ENCODE data around the gene LHPP.
"Not testable (repeated sequence)": the region's sequence is repeated elsewhere in the genome, so short reads cannot be mapped to it uniquely, and the experiment has no call there.

LHPP gene

GRCh38 chr10:124543146-124543545 is 81.5 kb downstream of the LHPP start:
- Mint-ChIP-seq H3K27ac (no peak overlapping the region), H3K9me3 (no peaks in the 10 kb centered on the region), H3K4me1 (ENCODE audit: low read depth) (peaks cover 39% of the 10 kb centered on the region)

GRCh38 chr10:124543971-124544370 is 82.3 kb downstream of the LHPP start:
- H3K27ac Mint-ChIP-seq: no peak overlapping the region
- intact Hi-C loops (cut with micrococcal nuclease): no loop called here
- no peaks in the 10 kb centered on the region for H3K9me3 Mint-ChIP-seq
- no peak overlapping the region for H3K4me3 Mint-ChIP-seq
- peaks cover 39% of the 10 kb centered on the region for H3K4me1 Mint-ChIP-seq (ENCODE audit: low read depth)
- no peaks in the 10 kb centered on the region for H3K36me3 Mint-ChIP-seq (ENCODE audit: low read depth)
- peaks cover 5% of the 10 kb centered on the region for H3K27me3 Mint-ChIP-seq

More at GRCh38 chr10:124543146-124543545, 81.5 kb downstream of the LHPP start:
- H3K27me3 Mint-ChIP-seq: peaks cover 5% of the 10 kb centered on the region
- intact Hi-C loops (cut with micrococcal nuclease): no loop called here
- H3K36me3 Mint-ChIP-seq (ENCODE audit: low read depth): no peaks in the 10 kb centered on the region
- no peak overlapping the region for H3K4me3 Mint-ChIP-seq

- intact Hi-C loops (cut with micrococcal nuclease): no loop called here
- peaks cover 5% of the 10 kb centered on the region for H3K27me3 Mint-ChIP-seq
- peaks cover 39% of the 10 kb centered on the region for H3K4me1 Mint-ChIP-seq (ENCODE audit: low read depth)
- H3K9me3 Mint-ChIP-seq: no peaks in the 10 kb centered on the region
- no peak overlapping the region for H3K4me3 Mint-ChIP-seq
- H3K36me3 Mint-ChIP-seq (ENCODE audit: low read depth): no peaks in the 10 kb centered on the region
- peak overlapping the region; percentile 41 for H3K27ac Mint-ChIP-seq
Measured at GRCh38 chr10:124544711-124545110, 83.1 kb downstream of the LHPP start.

GRCh38 chr10:124545351-124546054 is 83.9 kb downstream of the LHPP start:
- Mint-ChIP-seq H3K27me3 (peaks cover 2% of the 10 kb centered on the region), H3K9me3 (no peaks in the 10 kb centered on the region), H3K4me3 (no peak overlapping the region), H3K4me1 (ENCODE audit: low read depth) (peaks cover 39% of the 10 kb centered on the region), H3K36me3 (ENCODE audit: low read depth) (no peaks in the 10 kb centered on the region), H3K27ac (no peak overlapping the region)
- intact Hi-C loops (cut with micrococcal nuclease): no loop called here

- Mint-ChIP-seq H3K4me1 (ENCODE audit: low read depth) (peaks cover 40% of the 10 kb centered on the region), H3K4me3 (no peak overlapping the region)
Measured at GRCh38 chr10:124546055-124546369, 84.4 kb downstream of the LHPP start.

GRCh38 chr10:124546957-124547646 is 85.5 kb downstream of the LHPP start:
- no peaks in the 10 kb centered on the region for H3K9me3 Mint-ChIP-seq

More at GRCh38 chr10:124546055-124546369, 84.4 kb downstream of the LHPP start:
- Mint-ChIP-seq H3K27me3 (peaks cover 2% of the 10 kb centered on the region), H3K36me3 (ENCODE audit: low read depth) (no peaks in the 10 kb centered on the region), H3K27ac (no peak overlapping the region), H3K9me3 (no peaks in the 10 kb centered on the region)
- intact Hi-C loops (cut with micrococcal nuclease): no loop called here

GRCh38 chr10:124547647-124548168 is 86.1 kb downstream of the LHPP start:
- H3K36me3 Mint-ChIP-seq (ENCODE audit: low read depth): no peaks in the 10 kb centered on the region
- no peaks in the 10 kb centered on the region for H3K9me3 Mint-ChIP-seq
- intact Hi-C loops (cut with micrococcal nuclease): no loop called here
- H3K4me1 Mint-ChIP-seq (ENCODE audit: low read depth): peaks cover 40% of the 10 kb centered on the region
- H3K27ac Mint-ChIP-seq: peak overlapping the region; percentile 9
- H3K27me3 Mint-ChIP-seq: peaks cover 2% of the 10 kb centered on the region
- H3K4me3 Mint-ChIP-seq: no peak overlapping the region

More at GRCh38 chr10:124546957-124547646, 85.5 kb downstream of the LHPP start:
- Mint-ChIP-seq H3K27ac (peak overlapping the region; percentile 23), H3K36me3 (ENCODE audit: low read depth) (no peaks in the 10 kb centered on the region), H3K4me1 (ENCODE audit: low read depth) (peaks cover 40% of the 10 kb centered on the region), H3K27me3 (peaks cover 2% of the 10 kb centered on the region), H3K4me3 (no peak overlapping the region)
- intact Hi-C loops (cut with micrococcal nuclease): no loop called here

GRCh38 chr10:124549171-124549570 is 87.5 kb downstream of the LHPP start:
- H3K27ac Mint-ChIP-seq; H3K9me3 Mint-ChIP-seq; H3K36me3 Mint-ChIP-seq (ENCODE audit: low read depth); H3K4me3 Mint-ChIP-seq; H3K27me3 Mint-ChIP-seq; intact Hi-C loops (cut with micrococcal nuclease): not testable (repeated sequence)
- peaks cover 40% of the 10 kb centered on the region for H3K4me1 Mint-ChIP-seq (ENCODE audit: low read depth)

- intact Hi-C loops (cut with micrococcal nuclease): no loop called here
- no peaks in the 10 kb centered on the region for H3K9me3 Mint-ChIP-seq
- H3K4me3 Mint-ChIP-seq: no peak overlapping the region
- H3K36me3 Mint-ChIP-seq (ENCODE audit: low read depth): no peaks in the 10 kb centered on the region
- H3K27me3 Mint-ChIP-seq: peaks cover 2% of the 10 kb centered on the region
- no peak overlapping the region for H3K27ac Mint-ChIP-seq
- peaks cover 27% of the 10 kb centered on the region for H3K4me1 Mint-ChIP-seq (ENCODE audit: low read depth)
Measured at GRCh38 chr10:124550293-124551034, 88.8 kb downstream of the LHPP start.

GRCh38 chr10:124551097-124551496 is 89.5 kb downstream of the LHPP start:
- peaks cover 2% of the 10 kb centered on the region for H3K27me3 Mint-ChIP-seq
- no peak overlapping the region for H3K4me3 Mint-ChIP-seq
- intact Hi-C loops (cut with micrococcal nuclease): no loop called here
- no peaks in the 10 kb centered on the region for H3K36me3 Mint-ChIP-seq (ENCODE audit: low read depth)
- peaks cover 23% of the 10 kb centered on the region for H3K4me1 Mint-ChIP-seq (ENCODE audit: low read depth)
- H3K27ac Mint-ChIP-seq: no peak overlapping the region
- H3K9me3 Mint-ChIP-seq: no peaks in the 10 kb centered on the region

GRCh38 chr10:124551755-124552154 is 90.1 kb downstream of the LHPP start:
- no peaks in the 10 kb centered on the region for H3K27me3 Mint-ChIP-seq
- no peaks in the 10 kb centered on the region for H3K9me3 Mint-ChIP-seq
- no peak overlapping the region for H3K27ac Mint-ChIP-seq
- H3K4me3 Mint-ChIP-seq: no peak overlapping the region
- H3K36me3 Mint-ChIP-seq (ENCODE audit: low read depth): no peaks in the 10 kb centered on the region
- peaks cover 21% of the 10 kb centered on the region for H3K4me1 Mint-ChIP-seq (ENCODE audit: low read depth)
- intact Hi-C loops (cut with micrococcal nuclease): no loop called here

- H3K9me3 Mint-ChIP-seq: no peaks in the 10 kb centered on the region
- H3K27me3 Mint-ChIP-seq: no peaks in the 10 kb centered on the region
- no peak overlapping the region for H3K4me3 Mint-ChIP-seq
- H3K27ac Mint-ChIP-seq: no peak overlapping the region
- intact Hi-C loops (cut with micrococcal nuclease): no loop called here
- no peaks in the 10 kb centered on the region for H3K36me3 Mint-ChIP-seq (ENCODE audit: low read depth)
- peaks cover 10% of the 10 kb centered on the region for H3K4me1 Mint-ChIP-seq (ENCODE audit: low read depth)
Measured at GRCh38 chr10:124552691-124553276, 91.2 kb downstream of the LHPP start.

GRCh38 chr10:124554085-124554858 is 92.6 kb downstream of the LHPP start:
- H3K36me3 Mint-ChIP-seq (ENCODE audit: low read depth): no peaks in the 10 kb centered on the region
- H3K27me3 Mint-ChIP-seq: no peaks in the 10 kb centered on the region
- peaks cover 7% of the 10 kb centered on the region for H3K4me1 Mint-ChIP-seq (ENCODE audit: low read depth)
- no peaks in the 10 kb centered on the region for H3K9me3 Mint-ChIP-seq
- no peak overlapping the region for H3K4me3 Mint-ChIP-seq
- intact Hi-C loops (cut with micrococcal nuclease): no loop called here
- no peak overlapping the region for H3K27ac Mint-ChIP-seq

Measured in dendritic cell treated with granulocyte-macrophage colony-stimulating factor and Interleukin-4, amounts not matched to agents 40 ng/mL and 50 ng/mL, for 4 days (primary cell).